Measurements from ENCODE around the gene SPATA31D1. TPM values are rescaled to one million over a fixed set of nuclear protein-coding genes. Genes with fewer than 3 reads are reported as not detected.

The SPATA31D1 gene
- total RNA-seq, 2 experiments from 2014 or later: not detected

DNA sequence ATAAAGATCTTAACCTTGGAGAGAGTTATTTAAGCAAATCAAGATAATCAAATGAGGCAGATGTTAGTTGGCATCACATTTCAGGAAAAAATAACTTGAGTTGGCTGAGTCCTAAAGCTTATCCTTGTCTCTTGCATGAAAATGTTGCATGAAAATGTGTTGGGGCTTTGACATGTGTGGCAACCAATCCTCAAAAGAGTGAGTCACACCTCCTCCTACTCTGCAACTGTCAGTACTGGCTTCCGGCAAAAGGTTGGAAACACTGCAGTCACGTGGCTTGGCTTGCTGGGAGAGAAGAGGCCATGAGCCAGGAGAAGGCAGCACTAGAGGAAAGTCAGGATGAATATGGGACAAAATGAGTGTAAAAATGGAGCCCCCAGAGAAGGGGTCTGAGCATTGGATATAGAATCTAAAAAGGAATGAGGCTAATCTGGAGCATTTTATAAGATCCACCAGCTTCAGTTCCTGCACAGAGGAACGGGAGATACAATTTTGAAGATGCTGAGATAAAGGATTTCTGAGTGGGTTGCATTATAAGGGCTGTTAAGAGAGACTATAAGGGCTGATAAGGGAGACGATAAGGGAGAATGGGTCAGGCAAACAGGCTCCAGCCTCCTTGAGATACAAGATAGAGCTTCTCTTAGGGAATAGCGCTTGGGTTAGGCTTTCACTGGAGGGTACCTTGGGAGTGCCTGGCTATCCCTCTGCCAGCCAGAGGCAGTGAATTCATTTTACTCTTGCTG is 43.1 kb downstream of the SPATA31D1 start:
- CTCF ChIA-PET: no interaction called here
- no peak for DNase-seq
- Mint-ChIP-seq H3K27me3 (ENCODE audit: low read depth) (no peaks in the 10 kb centered on the region), H3K27ac (no peak overlapping the region), H3K4me3 (no peak overlapping the region), H3K36me3 (ENCODE audit: low read depth) (no peaks in the 10 kb centered on the region), H3K4me1 (ENCODE audit: low read depth) (no peaks in the 10 kb centered on the region), H3K9me3 (peaks cover 4% of the 10 kb centered on the region)
- intact Hi-C loops (cut with micrococcal nuclease): no loop called here

DNA sequence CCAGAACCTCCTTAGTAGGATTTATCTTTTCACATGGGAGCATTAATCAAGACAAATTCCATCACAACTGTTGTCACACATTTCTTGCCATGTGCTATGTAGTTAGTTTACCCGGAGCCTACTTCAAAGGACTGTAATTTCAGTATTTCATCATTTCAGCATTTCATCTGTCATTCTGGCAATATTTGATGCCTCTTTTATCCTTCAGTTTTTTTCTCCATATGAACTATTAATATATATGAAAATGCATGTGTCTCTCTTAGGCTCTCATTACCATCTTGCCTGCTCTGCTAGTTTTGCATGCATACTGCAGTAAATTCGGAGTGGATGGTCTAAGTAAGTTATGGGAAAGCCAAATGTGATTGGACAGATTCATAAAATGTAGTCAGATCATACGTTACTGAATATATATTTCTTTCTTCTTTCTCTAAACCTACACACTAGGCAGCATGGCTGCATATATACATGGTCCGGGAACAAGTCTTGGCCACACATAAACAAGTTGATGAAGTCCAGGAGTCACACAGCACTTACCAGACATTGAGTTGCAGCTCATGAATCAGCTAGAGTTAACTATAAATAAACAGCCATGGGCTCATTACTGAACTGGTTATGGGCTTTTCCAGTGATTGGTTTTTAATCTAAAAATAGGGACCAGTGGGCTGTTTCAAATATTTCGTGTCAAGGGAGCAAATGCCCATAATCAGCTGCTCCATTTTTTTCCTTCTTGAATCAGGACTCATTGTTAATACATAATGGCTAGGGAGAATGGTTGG is 46.6 kb downstream of the SPATA31D1 start:
- Mint-ChIP-seq H3K27ac (no peak overlapping the region), H3K27me3 (ENCODE audit: low read depth) (no peaks in the 10 kb centered on the region), H3K4me1 (ENCODE audit: low read depth) (no peaks in the 10 kb centered on the region), H3K4me3 (no peak overlapping the region), H3K9me3 (no peaks in the 10 kb centered on the region), H3K36me3 (ENCODE audit: low read depth) (no peaks in the 10 kb centered on the region)
- DNase-seq: no peak
- CTCF ChIA-PET: no interaction called here
- intact Hi-C loops (cut with micrococcal nuclease): no loop called here

DNA sequence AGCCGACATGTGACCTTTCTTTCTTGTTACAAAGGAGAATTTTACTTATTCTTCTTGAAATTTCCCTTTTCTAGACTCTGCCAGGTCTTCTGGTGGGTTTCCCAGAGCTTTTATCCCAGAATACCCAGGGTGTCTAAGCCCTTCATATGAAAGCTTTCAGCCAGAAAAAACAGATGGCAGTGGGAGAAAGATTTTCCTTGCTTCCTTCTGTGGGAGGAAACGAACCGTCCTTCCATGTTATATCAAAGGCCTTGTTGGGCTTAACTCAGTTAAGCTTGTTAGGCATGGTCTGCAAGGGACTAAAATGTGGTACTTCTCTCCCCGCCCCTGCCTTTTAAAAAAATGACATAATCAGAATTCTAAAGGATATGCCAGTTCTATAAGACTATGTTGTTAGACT is 47.5 kb downstream of the SPATA31D1 start:
- no peak overlapping the region for H3K27ac Mint-ChIP-seq
- no peaks in the 10 kb centered on the region for H3K27me3 Mint-ChIP-seq (ENCODE audit: low read depth)
- intact Hi-C loops (cut with micrococcal nuclease): no loop called here
- no peaks in the 10 kb centered on the region for H3K36me3 Mint-ChIP-seq (ENCODE audit: low read depth)
- no peaks in the 10 kb centered on the region for H3K4me1 Mint-ChIP-seq (ENCODE audit: low read depth)
- no peak overlapping the region for H3K4me3 Mint-ChIP-seq
- CTCF ChIA-PET: no interaction called here
- H3K9me3 Mint-ChIP-seq: no peaks in the 10 kb centered on the region
- no peak for DNase-seq

DNA sequence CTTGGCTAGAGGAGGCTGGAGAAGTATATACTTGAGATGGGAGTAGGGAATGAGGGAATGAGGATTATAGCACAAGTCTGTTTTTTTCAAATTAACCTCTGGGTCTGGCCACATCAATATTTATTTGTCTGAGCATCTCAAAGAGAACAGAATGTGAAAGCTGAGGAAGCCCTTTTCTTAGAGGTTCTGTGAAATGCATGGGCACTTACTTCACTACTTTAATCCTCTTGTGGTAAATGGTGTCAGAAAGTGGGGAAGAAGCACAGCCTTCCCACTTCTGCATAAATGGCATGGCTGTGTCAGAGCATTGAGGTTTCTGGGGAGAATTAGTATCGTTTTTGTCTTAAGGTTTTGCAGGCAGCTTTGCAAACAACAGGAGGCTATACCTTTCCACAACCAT is 48.6 kb downstream of the SPATA31D1 start:
- intact Hi-C loops (cut with micrococcal nuclease): no loop called here
- CTCF ChIA-PET: no interaction called here
- Mint-ChIP-seq H3K36me3 (ENCODE audit: low read depth) (no peaks in the 10 kb centered on the region), H3K27me3 (ENCODE audit: low read depth) (no peaks in the 10 kb centered on the region), H3K4me1 (ENCODE audit: low read depth) (no peaks in the 10 kb centered on the region), H3K4me3 (no peak overlapping the region), H3K9me3 (no peaks in the 10 kb centered on the region), H3K27ac (no peak overlapping the region)
- no peak for DNase-seq

DNA sequence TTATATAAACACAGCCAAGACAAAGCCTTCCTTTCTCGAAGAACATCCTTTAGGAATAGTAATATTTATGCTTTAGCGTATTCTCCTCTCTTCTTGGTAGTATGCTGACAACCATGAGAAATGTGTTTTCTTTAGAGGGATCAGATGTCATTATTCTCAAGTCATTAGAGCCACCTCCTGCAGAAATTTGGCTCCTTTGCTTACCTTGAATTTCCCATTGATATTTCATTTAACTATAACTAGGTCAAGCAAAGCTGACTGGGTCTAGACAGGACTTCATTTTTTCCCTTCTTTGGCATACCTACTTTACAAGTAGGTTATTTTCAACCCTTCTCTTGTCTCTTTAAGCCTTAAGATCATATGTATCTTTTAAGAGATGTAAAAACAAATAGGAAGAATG is 50.3 kb downstream of the SPATA31D1 start:
- Mint-ChIP-seq H3K4me1 (ENCODE audit: low read depth) (no peaks in the 10 kb centered on the region), H3K9me3 (no peaks in the 10 kb centered on the region), H3K27me3 (ENCODE audit: low read depth) (no peaks in the 10 kb centered on the region), H3K36me3 (ENCODE audit: low read depth) (no peaks in the 10 kb centered on the region), H3K4me3 (no peak overlapping the region), H3K27ac (no peak overlapping the region)
- CTCF ChIA-PET: interaction anchor here (0.9 kb wide), 1 partner anchor 537 kb away, joined by 3 read pairs; no protein-coding TSS in a partner anchor
- DNase-seq: no peak
- intact Hi-C loops (cut with micrococcal nuclease): no loop called here

Other genes with a start within 250 kb of the SPATA31D1 start
- not detected for gene SPATA31D4, start 60.3 kb upstream of the SPATA31D1 start, total RNA-seq
- gene SPATA31D3, start 45.3 kb upstream of the SPATA31D1 start, total RNA-seq: not detected